HepG2 (cell line): ENCODE data around the gene SERHL2. TPM values are rescaled to one million over a fixed set of nuclear protein-coding genes. Genes with fewer than 3 reads are reported as not detected.

Experiments
- DBP ChIP-seq: sonication (generic); formaldehyde crosslinking; IDR thresholded peaks from 2 replicates; pipeline ENCODE4 v1.4.0; 2020; ENCODE audit warnings: missing genetic modification reagents; ENCODE audit errors: not compliant biosample characterization
- ELF1 ChIP-seq: sonication (generic); formaldehyde crosslinking; IDR thresholded peaks from 2 replicates; pipeline ENCODE4 v1.4.0; 2020; ENCODE audit warnings: missing genetic modification reagents
- FOXO4 ChIP-seq: sonication (generic); formaldehyde crosslinking; conservative IDR thresholded peaks from 2 replicates; pipeline ENCODE4 v1.8.1; 2023; ENCODE audit warnings: missing genetic modification reagents
- GMEB2 ChIP-seq: IDR thresholded peaks from 2 replicates; pipeline ENCODE4 v1.6.1; 2016; ENCODE audit warnings: missing biosample characterization, missing genetic modification reagents, low read depth
- HMGXB3 ChIP-seq: sonication (generic); formaldehyde crosslinking; IDR thresholded peaks from 2 replicates; pipeline ENCODE4 v1.4.0; 2020; ENCODE audit warnings: missing genetic modification reagents, borderline replicate concordance
- MXD3 ChIP-seq: IDR thresholded peaks from 2 replicates; pipeline ENCODE4 v1.6.1; 2016; ENCODE audit warnings: mild to moderate bottlenecking, missing biosample characterization, missing genetic modification reagents
- NRL ChIP-seq: sonication (generic); formaldehyde crosslinking; IDR thresholded peaks from 2 replicates; pipeline ENCODE4 v1.5.0; 2020; ENCODE audit warnings: missing genetic modification reagents, mild to moderate bottlenecking, moderate library complexity, borderline replicate concordance
- ONECUT2 ChIP-seq: sonication (generic); formaldehyde crosslinking; IDR thresholded peaks from 2 replicates; pipeline ENCODE4 v1.4.0; 2020; ENCODE audit warnings: missing genetic modification reagents
- POLR2AphosphoS5 ChIP-seq: IDR thresholded peaks from 2 replicates; pipeline ENCODE4 v1.6.1; 2012; ENCODE audit warnings: low read depth, low read length
- RNF2 ChIP-seq: fragments of 450-650 bp; conservative IDR thresholded peaks from 2 replicates; pipeline ENCODE4 v1.6.1; 2016; ENCODE audit warnings: low read depth
- SOX5 ChIP-seq: IDR thresholded peaks from 2 replicates; pipeline ENCODE4 v1.6.1; 2016; ENCODE audit warnings: borderline replicate concordance
- SRF ChIP-seq: IDR thresholded peaks from 2 replicates; pipeline ENCODE4 v1.6.1; 2011; ENCODE audit warnings: mild to moderate bottlenecking, low read depth, low read length, moderate library complexity
- ZBTB14 ChIP-seq: sonication (generic); formaldehyde crosslinking; IDR thresholded peaks from 2 replicates; pipeline ENCODE4 v1.4.0; 2020; ENCODE audit warnings: missing genetic modification reagents
- ZC3H4 ChIP-seq: sonication (generic); formaldehyde crosslinking; IDR thresholded peaks from 2 replicates; pipeline ENCODE4 v1.4.0; 2020; ENCODE audit warnings: missing genetic modification reagents, borderline replicate concordance
- ZMAT5 ChIP-seq: sonication (generic); formaldehyde crosslinking; IDR thresholded peaks from 2 replicates; pipeline ENCODE4 v1.5.0; 2020; ENCODE audit warnings: mild to moderate bottlenecking, low read depth, missing genetic modification reagents, borderline replicate concordance
- ZNF274 ChIP-seq: sonication (generic); formaldehyde crosslinking; IDR thresholded peaks from 2 replicates; pipeline ENCODE4 v1.5.1; 2020; ENCODE audit warnings: mild to moderate bottlenecking, missing genetic modification reagents
- polyA plus RNA-seq, 8 experiments: library from polyadenylated mRNA; depleted of rRNA in 3 of 8; stranded (reverse) in 7 of 8; unstranded in 1 of 8; fragments of >200 nt; fragmentation: Illumina TruSeq in 4 of 8; extraction: Trizol in 4 of 8; gene quantifications; 2 replicates each; pipeline versions ENCODE4 v1.2.1 to v1.2.3, GENCODE V29; 2011 to 2016; ENCODE audit warnings: low read depth in 4 of 8, missing spikeins in 1 of 8, mixed read lengths in 1 of 8; ENCODE audit not compliant: insufficient read depth in 1 of 8
- total RNA-seq, 5 experiments: library from RNA; depleted of rRNA; stranded (reverse); fragments of >200 nt; fragmentation: Illumina TruSeq; extraction: Trizol; gene quantifications; 2 replicates each; pipeline ENCODE4 v1.2.3, GENCODE V29; 2016; ENCODE audit warnings: low read depth in 1 of 5

SERHL2 gene
- total and polyA plus RNA-seq, 2 of the 13 experiments (the other 11 are each of a cell fraction or from before 2014, with no cell fraction given) = 1.0 to 1.8 TPM

- TF ChIP-seq FOXO4 (CRISPR knock-in tag) = no peak
- no peak for TF ChIP-seq ZBTB14 (CRISPR knock-in tag)
- TF ChIP-seq NRL (CRISPR knock-in tag) = peak; percentile 85
- TF ChIP-seq RNF2 = no peak
- no peak for TF ChIP-seq ZNF274 (CRISPR knock-in tag)
- TF ChIP-seq ELF1 (CRISPR knock-in tag) = no peak
- peak; percentile 5; the same call in 1 of the 2 replicates for TF ChIP-seq GMEB2
- TF ChIP-seq ONECUT2 = 0 out of 2 replicates have a peak, but pooled peaks have one; percentile 8
- peak; percentile 100 for TF ChIP-seq ZC3H4 (CRISPR knock-in tag)
- peak; percentile 77 for TF ChIP-seq SRF
- TF ChIP-seq MXD3 (CRISPR knock-in tag) = no peak; the same call in 1 of the 2 replicates
- peak; percentile 25; the same call in 1 of the 2 replicates for TF ChIP-seq SOX5 (CRISPR knock-in tag)
- TF ChIP-seq ZMAT5 = no peak
- TF ChIP-seq POLR2AphosphoS5 = peak; percentile 100
- TF ChIP-seq DBP (CRISPR knock-in tag) = peak; percentile 85
- peak; percentile 86 for TF ChIP-seq HMGXB3 (CRISPR knock-in tag)
Measured at GRCh38 chr22:42615092-42615859, 61.5 kb downstream of the SERHL2 start (continued).
